ENCODE results near the gene B4GALNT1. TPM values are rescaled to one million over a fixed set of nuclear protein-coding genes. Genes with fewer than 3 reads are reported as not detected.

Gene B4GALNT1
- total and polyA plus RNA-seq, 2 of the 13 experiments (the other 11 are each of a cell fraction or from before 2014, with no cell fraction given): 4.5 to 5.4 TPM

- WGBS (ENCODE audit: low lambda C conversion rate): 27% methylated on average over 5 of the region's 5 CpGs
- no peak for FAIRE-seq
- ChIA-PET POLR2A (no interaction called here), CTCF (ENCODE audit: low intra/inter-chr PET ratio, low total read pairs) (interaction anchor here (1.3 kb wide), 1 partner anchor 41 kb away, joined by 3 read pairs; no protein-coding TSS in a partner anchor)
- DNase-seq (ENCODE audit: low spot score): no peak
- Histone ChIP-seq H3K9me3 (ENCODE audit: low read length) (no peaks in the 10 kb centered on the region), H2AFZ (ENCODE audit: low read length) (no peak overlapping the region), H3K27ac (ENCODE audit: extremely low read length, insufficient read depth, low read length) (no peak overlapping the region), H3K36me3 (replicated peaks in 1 of 2; ENCODE audit: control insufficient read depth in 1 of 2, insufficient read depth in 2 of 2, low read length in 2 of 2) (0 out of 5 replicates have a peak, but pooled peaks cover 0 to 2% of the 10 kb centered on the region in 2 experiments), H3K27me3 (ENCODE audit: control insufficient read depth in 1 of 2, insufficient read depth in 2 of 2, low read length in 2 of 2) (peaks cover 16 to 48% of the 10 kb centered on the region in 2 experiments), H3K4me1 (ENCODE audit: insufficient read depth, low read length) (peaks cover 46% of the 10 kb centered on the region), H3K79me2 (ENCODE audit: insufficient read depth, low read length) (no peaks in the 10 kb centered on the region), H3K9ac (ENCODE audit: insufficient read depth, low read depth, low read length) (no peak overlapping the region), H3K4me3 (replicated peaks in 1 of 3; ENCODE audit: insufficient read depth in 1 of 3, low read depth in 2 of 3, low read length in 3 of 3) (no peak overlapping the region), H3K4me2 (ENCODE audit: low read depth, low read length) (no peak overlapping the region), H4K20me1 (ENCODE audit: insufficient read depth, low read length) (no peaks in the 10 kb centered on the region)
- in situ Hi-C loops (cut with HindIII; ENCODE audit: extremely low pct_ligation_motif_present, low pct_unique_long_range_greater_than_20kb) (loop anchor here (5.0 kb wide), 1 partner anchor 42 kb away; no protein-coding TSS in a partner anchor), intact Hi-C loops (cut with micrococcal nuclease; ENCODE audit: unreplicated experiment) (loop anchor here (5.0 kb wide), 1 partner anchor 102 kb away; the partner anchor contains the start of genes DDIT3 and MBD6)
- ATAC-seq: no peak
- no TSS peak for BruUV-seq (replicated peaks)
- TF ChIP-seq POLR2G (IDR thresholded peaks at IDR 0.05; ENCODE audit: low read depth, low read length) (0 out of 2 replicates have a peak, but pooled peaks have one; percentile 13), ZNF564 (CRISPR knock-in tag; IDR thresholded peaks at IDR 0.05) (no peak), ZBTB4 (CRISPR knock-in tag; IDR thresholded peaks at IDR 0.05; ENCODE audit: borderline replicate concordance) (no peak)
Measured at GRCh38 chr12:57623811-57624390, 9.1 kb downstream of the B4GALNT1 start.
